ENCODE measurements around the gene CDC40.
"Not testable (repeated sequence)": the region's sequence is repeated elsewhere in the genome, so short reads cannot be mapped to it uniquely, and the experiment has no call there.

CDC40 gene

GRCh38 chr6:110201151-110201884, 21.1 kb downstream of the CDC40 start:
- no peak for FAIRE-seq

- FAIRE-seq = peak; percentile 53
These were observed 27.4 kb downstream of the CDC40 start for GRCh38 chr6:110207652-110208051.

- no peak for FAIRE-seq
These were observed 31.5 kb downstream of the CDC40 start for GRCh38 chr6:110211753-110212152.

GRCh38 chr6:110214338-110214737, 34.1 kb downstream of the CDC40 start:
- no peak for FAIRE-seq

- no peak for FAIRE-seq
These were observed 35.9 kb downstream of the CDC40 start for GRCh38 chr6:110216140-110216539.

GRCh38 chr6:110217266-110217665, 37.0 kb downstream of the CDC40 start:
- FAIRE-seq = no peak

GRCh38 chr6:110221738-110222137, 41.5 kb downstream of the CDC40 start:
- no peak for FAIRE-seq

- no peak for FAIRE-seq
These were observed 46.0 kb downstream of the CDC40 start for GRCh38 chr6:110226261-110226660.

- FAIRE-seq = no peak
These were observed 52.2 kb downstream of the CDC40 start for GRCh38 chr6:110232450-110232849.

- FAIRE-seq = peak; percentile 55
These were observed 53.6 kb downstream of the CDC40 start for GRCh38 chr6:110233770-110234374.

GRCh38 chr6:110236007-110236406, 55.8 kb downstream of the CDC40 start:
- not testable (repeated sequence) for FAIRE-seq

- FAIRE-seq = no peak
These were observed 59.5 kb downstream of the CDC40 start for GRCh38 chr6:110239526-110240274.

- FAIRE-seq = not testable (repeated sequence)
These were observed 64.4 kb downstream of the CDC40 start for GRCh38 chr6:110244621-110245020.

GRCh38 chr6:110246378-110246777, 66.2 kb downstream of the CDC40 start:
- no peak for FAIRE-seq

- no peak for FAIRE-seq
These were observed 66.8 kb downstream of the CDC40 start for GRCh38 chr6:110246900-110247546.

- no peak for FAIRE-seq
These were observed 69.8 kb downstream of the CDC40 start for GRCh38 chr6:110250058-110250457.

GRCh38 chr6:110250838-110251237, 70.6 kb downstream of the CDC40 start:
- FAIRE-seq = no peak

- no peak for FAIRE-seq
These were observed 75.1 kb downstream of the CDC40 start for GRCh38 chr6:110255211-110255750.

GRCh38 chr6:110256366-110256765, 76.1 kb downstream of the CDC40 start:
- FAIRE-seq = no peak

GRCh38 chr6:110265273-110265672, 85.0 kb downstream of the CDC40 start:
- FAIRE-seq = no peak

- FAIRE-seq = no peak
These were observed 86.8 kb downstream of the CDC40 start for GRCh38 chr6:110266996-110267395.

- FAIRE-seq = no peak
These were observed 89.4 kb downstream of the CDC40 start for GRCh38 chr6:110269623-110270022.

- FAIRE-seq = no peak
These were observed 89.9 kb downstream of the CDC40 start for GRCh38 chr6:110270165-110270564.

Measured in islet of Langerhans (tissue), 1 donor.